DOHH2 (cell line): ENCODE measurements around the gene TPP1.

Experiments used
- H3F3A ChIP-seq: fragments of 200-600 bp; sonication (generic), shearing (Covaris generic); 2 replicates; pipeline ENCODE4 v1.6.0; 2016; ENCODE audit warnings: antibody characterized with exemption, mild to moderate bottlenecking; ENCODE audit not compliant: control insufficient read depth, insufficient read depth
- H3K27ac ChIP-seq: fragments of 200-600 bp; sonication (generic); 2 replicates; pipeline ENCODE4 v1.5.1; 2014; ENCODE audit warnings: low read depth, mild to moderate bottlenecking, low read length, moderate library complexity
- H3K27me3 ChIP-seq: fragments of 200-600 bp; sonication (generic); 2 replicates; pipeline ENCODE4 v1.6.1; 2014; ENCODE audit warnings: mild to moderate bottlenecking, low read length, mixed read lengths; ENCODE audit not compliant: control insufficient read depth
- H3K36me3 ChIP-seq: fragments of 200-600 bp; sonication (generic); 2 replicates; pipeline ENCODE4 v1.6.1; 2014; ENCODE audit warnings: mild to moderate bottlenecking, low read length, moderate library complexity, mixed read lengths; ENCODE audit not compliant: control insufficient read depth
- H3K4me1 ChIP-seq: fragments of 200-600 bp; sonication (generic); 2 replicates; pipeline ENCODE4 v1.6.1; 2014; ENCODE audit warnings: mild to moderate bottlenecking, low read length, mixed read lengths; ENCODE audit not compliant: control insufficient read depth
- H3K4me2 ChIP-seq: fragments of 200-600 bp; sonication (generic); 2 replicates; pipeline ENCODE4 v1.6.0; 2014; ENCODE audit warnings: mild to moderate bottlenecking, low read length, moderate library complexity
- H3K4me3 ChIP-seq: fragments of 200-600 bp; sonication (generic); 2 replicates; pipeline ENCODE4 v1.5.1; 2014; ENCODE audit warnings: mild to moderate bottlenecking, low read length, mixed read lengths
- H3K79me2 ChIP-seq: fragments of 200-600 bp; sonication (generic); 2 replicates; pipeline ENCODE4 v1.6.1; 2014; ENCODE audit warnings: mild to moderate bottlenecking, low read length, mixed read lengths; ENCODE audit not compliant: control insufficient read depth
- H3K9me2 ChIP-seq: fragments of 200-600 bp; sonication (generic); replicated peaks from 2 replicates; pipeline ENCODE4 v1.6.1; 2014; ENCODE audit warnings: mild to moderate bottlenecking, low read length, mixed read lengths; ENCODE audit not compliant: control insufficient read depth
- H3K9me3 ChIP-seq: fragments of 200-600 bp; sonication (generic); 2 replicates; pipeline ENCODE4 v1.6.1; 2014; ENCODE audit warnings: antibody characterized with exemption, low read length, mixed read lengths; ENCODE audit not compliant: control insufficient read depth, insufficient read depth
- H4K20me1 ChIP-seq: fragments of 200-600 bp; sonication (generic); 2 replicates; pipeline ENCODE4 v1.6.0; 2014; ENCODE audit warnings: low read depth, mild to moderate bottlenecking, antibody characterized with exemption, low read length, moderate library complexity; ENCODE audit not compliant: control insufficient read depth, insufficient read depth
- CTCF ChIP-seq: fragments of 200-600 bp; sonication (generic); IDR thresholded peaks from one replicate; pipeline ENCODE4 v1.5.1; 2014; ENCODE audit warnings: antibody characterized with exemption, mild to moderate bottlenecking, low read depth, low read length; ENCODE audit not compliant: poor library complexity, severe bottlenecking
- EZH2phosphoT487 ChIP-seq: fragments of 200-600 bp; sonication (generic); IDR thresholded peaks from 2 replicates; pipeline ENCODE4 v1.6.1; 2017; ENCODE audit warnings: borderline replicate concordance, mild to moderate bottlenecking, antibody characterized with exemption, low read length, moderate library complexity, mixed read lengths

The TPP1 gene

GRCh38 chr11:6588018-6588417, 31.2 kb downstream of the TPP1 start:
- Histone ChIP-seq H3K4me3 (no peak overlapping the region), H3K9me3 (peaks cover 14% of the 10 kb centered on the region), H3K27me3 (no peaks in the 10 kb centered on the region), H3K36me3 (peaks cover 26% of the 10 kb centered on the region), H3K79me2 (peaks cover 17% of the 10 kb centered on the region), H3K27ac (no peak overlapping the region), H3K9me2 (no peaks in the 10 kb centered on the region), H3K4me2 (no peak overlapping the region), H4K20me1 (no peaks in the 10 kb centered on the region), H3K4me1 (no peaks in the 10 kb centered on the region), H3F3A (peaks cover 10% of the 10 kb centered on the region; the same call in 1 of the 2 replicates)
- no peak for TF ChIP-seq EZH2phosphoT487
- no peak for TF ChIP-seq CTCF

GRCh38 chr11:6587360-6587953, 31.8 kb downstream of the TPP1 start:
- no peak overlapping the region for H3K27ac ChIP-seq
- no peak overlapping the region for H3K4me3 ChIP-seq
- H4K20me1 ChIP-seq, result no peaks in the 10 kb centered on the region
- H3F3A ChIP-seq, result peaks cover 10% of the 10 kb centered on the region; the same call in 1 of the 2 replicates
- peaks cover 22% of the 10 kb centered on the region for H3K79me2 ChIP-seq
- TF ChIP-seq CTCF (no peak), EZH2phosphoT487 (no peak)
- no peak overlapping the region for H3K4me2 ChIP-seq
- no peaks in the 10 kb centered on the region for H3K9me2 ChIP-seq
- H3K27me3 ChIP-seq, result no peaks in the 10 kb centered on the region
- H3K9me3 ChIP-seq, result peaks cover 14% of the 10 kb centered on the region
- H3K36me3 ChIP-seq, result peaks cover 21% of the 10 kb centered on the region
- H3K4me1 ChIP-seq, result no peaks in the 10 kb centered on the region

GRCh38 chr11:6586434-6587359, 32.5 kb downstream of the TPP1 start:
- Histone ChIP-seq H3K27me3 (no peaks in the 10 kb centered on the region), H3K9me3 (peaks cover 14% of the 10 kb centered on the region), H3K36me3 (peaks cover 14% of the 10 kb centered on the region), H3K79me2 (peaks cover 23% of the 10 kb centered on the region), H3K9me2 (no peaks in the 10 kb centered on the region), H3K4me3 (no peak overlapping the region), H4K20me1 (no peaks in the 10 kb centered on the region), H3K4me2 (no peak overlapping the region), H3F3A (peaks cover 10% of the 10 kb centered on the region; the same call in 1 of the 2 replicates), H3K27ac (no peak overlapping the region), H3K4me1 (no peaks in the 10 kb centered on the region)
- TF ChIP-seq EZH2phosphoT487, result no peak
- TF ChIP-seq CTCF, result no peak
